ENCODE data around the gene CYB5R4. TPM values are rescaled to one million over a fixed set of nuclear protein-coding genes. Genes with fewer than 3 reads are reported as not detected.

CYB5R4 gene
- total RNA-seq, 3 donors from 2014 or later (not counting 1 experiment from before 2014, with no cell fraction given) = 34.0 to 40.5 (median 34.5) TPM

GRCh38 chr6:83872386-83873118, 13.1 kb downstream of the CYB5R4 start:
- no peaks in the 10 kb centered on the region for H3K27me3 ChIP-seq (ENCODE audit: control insufficient read depth, insufficient read depth, low read length)
- no peak overlapping the region for H3K4me3 Mint-ChIP-seq
- DNase-seq = no peak
- intact Hi-C loops (cut with micrococcal nuclease) = no loop called here
- peaks cover 39% of the 10 kb centered on the region in 2 donors for H3K4me1 Mint-ChIP-seq
- H3K4me3 ChIP-seq (ENCODE audit: low read length) = no peak overlapping the region
- no peaks in the 10 kb centered on the region for H3K27me3 Mint-ChIP-seq (ENCODE audit: low read depth in 2 of 2)
- no peaks in the 10 kb centered on the region for H3K4me1 ChIP-seq (ENCODE audit: control insufficient read depth, insufficient read depth, low read length)
- no peaks in the 10 kb centered on the region for H3K36me3 Mint-ChIP-seq
- WGBS (ENCODE audit: insufficient coverage) = 100% methylated on average over 2 of the region's 3 CpGs
- H3K36me3 ChIP-seq (ENCODE audit: control insufficient read depth, insufficient read depth, low read length) = peaks cover 4% of the 10 kb centered on the region
- no peak overlapping the region for H3K27ac ChIP-seq (ENCODE audit: low read length)
- H3K9me3 ChIP-seq (ENCODE audit: control insufficient read depth, insufficient read depth, low read length) = no peaks in the 10 kb centered on the region
- TF ChIP-seq, protein P1, sequence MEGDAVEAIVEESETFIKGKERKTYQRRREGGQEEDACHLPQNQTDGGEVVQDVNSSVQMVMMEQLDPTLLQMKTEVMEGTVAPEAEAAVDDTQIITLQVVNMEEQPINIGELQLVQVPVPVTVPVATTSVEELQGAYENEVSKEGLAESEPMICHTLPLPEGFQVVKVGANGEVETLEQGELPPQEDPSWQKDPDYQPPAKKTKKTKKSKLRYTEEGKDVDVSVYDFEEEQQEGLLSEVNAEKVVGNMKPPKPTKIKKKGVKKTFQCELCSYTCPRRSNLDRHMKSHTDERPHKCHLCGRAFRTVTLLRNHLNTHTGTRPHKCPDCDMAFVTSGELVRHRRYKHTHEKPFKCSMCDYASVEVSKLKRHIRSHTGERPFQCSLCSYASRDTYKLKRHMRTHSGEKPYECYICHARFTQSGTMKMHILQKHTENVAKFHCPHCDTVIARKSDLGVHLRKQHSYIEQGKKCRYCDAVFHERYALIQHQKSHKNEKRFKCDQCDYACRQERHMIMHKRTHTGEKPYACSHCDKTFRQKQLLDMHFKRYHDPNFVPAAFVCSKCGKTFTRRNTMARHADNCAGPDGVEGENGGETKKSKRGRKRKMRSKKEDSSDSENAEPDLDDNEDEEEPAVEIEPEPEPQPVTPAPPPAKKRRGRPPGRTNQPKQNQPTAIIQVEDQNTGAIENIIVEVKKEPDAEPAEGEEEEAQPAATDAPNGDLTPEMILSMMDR (IDR thresholded peaks at IDR 0.05) = no peak
- H3K9me3 Mint-ChIP-seq = no peaks in the 10 kb centered on the region
- no peak for ATAC-seq
- no peak overlapping the region for H3K27ac Mint-ChIP-seq

DNA sequence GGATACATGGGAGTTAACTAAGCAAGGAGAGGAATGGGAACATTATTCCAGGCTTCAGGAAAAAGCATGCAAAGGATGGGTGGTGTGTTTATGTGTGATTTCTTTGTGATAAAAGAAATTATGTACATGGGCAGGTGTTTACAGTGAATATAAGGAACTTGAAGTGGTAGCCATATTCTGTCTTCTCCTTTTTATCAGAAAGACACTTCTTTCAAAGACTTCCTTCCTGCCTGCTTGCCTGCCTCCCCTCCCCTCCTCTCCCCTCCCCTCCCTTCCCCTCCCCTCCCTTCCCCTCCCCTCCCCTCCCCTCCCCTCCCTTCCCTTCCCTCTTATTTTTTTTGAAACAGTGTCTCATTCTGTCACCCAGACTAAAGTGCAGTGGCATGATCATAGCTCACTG, 14.4 kb downstream of the CYB5R4 start:
- intact Hi-C loops (cut with micrococcal nuclease) = no loop called here
- H3K4me1 Mint-ChIP-seq = peaks cover 46 to 49% of the 10 kb centered on the region in 2 donors

DNA sequence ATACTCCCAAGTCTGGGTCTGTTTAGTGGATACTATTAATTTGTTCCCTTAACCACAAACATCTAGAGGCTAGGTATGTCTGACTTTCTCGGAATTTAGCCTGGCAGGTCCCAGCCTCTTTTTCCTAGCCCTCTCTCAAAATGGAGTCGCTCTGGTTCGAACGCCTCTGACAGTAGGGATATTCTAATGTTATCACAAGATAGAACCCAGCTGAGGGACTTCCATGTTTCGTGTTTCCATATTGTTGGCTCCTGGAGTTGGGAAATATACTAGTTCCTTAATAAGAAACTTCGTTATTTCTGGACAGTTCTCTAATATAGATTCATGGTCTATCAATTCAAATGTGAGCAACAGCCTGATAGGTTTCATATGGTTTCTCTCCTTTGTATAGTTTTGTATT, 16.4 kb downstream of the CYB5R4 start:
- no peaks in the 10 kb centered on the region for H3K9me3 ChIP-seq (ENCODE audit: control insufficient read depth, insufficient read depth, low read length)
- 91% methylated on average over 4 of the region's 6 CpGs for WGBS (ENCODE audit: insufficient coverage)
- H3K9me3 Mint-ChIP-seq = no peaks in the 10 kb centered on the region
- no peak for DNase-seq
- no peaks in the 10 kb centered on the region for H3K36me3 Mint-ChIP-seq
- no peaks in the 10 kb centered on the region for H3K27me3 ChIP-seq (ENCODE audit: control insufficient read depth, insufficient read depth, low read length)
- no peak for ATAC-seq
- intact Hi-C loops (cut with micrococcal nuclease) = no loop called here
- H3K27me3 Mint-ChIP-seq (ENCODE audit: low read depth in 2 of 2) = no peaks in the 10 kb centered on the region
- no peak overlapping the region for H3K27ac ChIP-seq (ENCODE audit: low read length)
- no peak overlapping the region for H3K4me3 Mint-ChIP-seq
- H3K36me3 ChIP-seq (ENCODE audit: control insufficient read depth, insufficient read depth, low read length) = no peaks in the 10 kb centered on the region
- H3K27ac Mint-ChIP-seq = no peak overlapping the region
- TF ChIP-seq, protein P1 (IDR thresholded peaks at IDR 0.05) = no peak
- H3K4me3 ChIP-seq (ENCODE audit: low read length) = no peak overlapping the region
- peaks cover 64 to 69% of the 10 kb centered on the region in 2 donors for H3K4me1 Mint-ChIP-seq
- H3K4me1 ChIP-seq (ENCODE audit: control insufficient read depth, insufficient read depth, low read length) = no peaks in the 10 kb centered on the region

More for the DNA sequence above, 14.4 kb downstream of the CYB5R4 start:
- H3K27me3 Mint-ChIP-seq (ENCODE audit: low read depth in 2 of 2) = no peaks in the 10 kb centered on the region
- no peak overlapping the region for H3K4me3 Mint-ChIP-seq
- Histone ChIP-seq H3K4me1 (ENCODE audit: control insufficient read depth, insufficient read depth, low read length) (no peaks in the 10 kb centered on the region), H3K36me3 (ENCODE audit: control insufficient read depth, insufficient read depth, low read length) (peaks cover 4% of the 10 kb centered on the region), H3K27me3 (ENCODE audit: control insufficient read depth, insufficient read depth, low read length) (no peaks in the 10 kb centered on the region), H3K9me3 (ENCODE audit: control insufficient read depth, insufficient read depth, low read length) (no peaks in the 10 kb centered on the region), H3K27ac (ENCODE audit: low read length) (no peak overlapping the region), H3K4me3 (ENCODE audit: low read length) (no peak overlapping the region)
- peak overlapping the region; percentile 4 to 8 for H3K27ac Mint-ChIP-seq
- ATAC-seq (no peak), DNase-seq (no peak)
- TF ChIP-seq, protein P1 (IDR thresholded peaks at IDR 0.05) = no peak
- H3K9me3 Mint-ChIP-seq = no peaks in the 10 kb centered on the region
- H3K36me3 Mint-ChIP-seq = no peaks in the 10 kb centered on the region

Measured in natural killer cell (primary cell).